GM12878 (cell line): Measurements from ENCODE around the gene GRK5. TPM values are rescaled to one million over a fixed set of nuclear protein-coding genes. Genes with fewer than 3 reads are reported as not detected.
A peak's percentile ranks its signal among the peaks of the same experiment; 100 is the strongest.

Experiments used
- BACH1 ChIP-seq: fragments of 450-650 bp; IDR thresholded peaks from 2 replicates; pipeline ENCODE4 v1.6.1; 2017; ENCODE audit warnings: mild to moderate bottlenecking, borderline replicate concordance
- BCL11A ChIP-seq: IDR thresholded peaks from 2 replicates; pipeline ENCODE4 v1.6.1; 2011; ENCODE audit warnings: low read depth, low read length
- BRCA1 ChIP-seq: IDR thresholded peaks from 2 replicates; pipeline ENCODE4 v1.6.1; 2011; ENCODE audit warnings: low read depth, low read length, improper control_type of control experiment
- CEBPZ ChIP-seq: fragments of 150-350 bp; IDR thresholded peaks from 2 replicates; pipeline ENCODE4 v1.6.1; 2016; ENCODE audit warnings: low read depth, low read length
- CHD2 ChIP-seq: IDR thresholded peaks from 2 replicates; pipeline ENCODE4 v1.6.1; 2011; ENCODE audit warnings: low read depth, low read length, improper control_type of control experiment, borderline replicate concordance
- DPF2 ChIP-seq: fragments of 450-650 bp; IDR thresholded peaks from 2 replicates; pipeline ENCODE4 v1.6.1; 2017; ENCODE audit warnings: mild to moderate bottlenecking
- EED ChIP-seq: sonication (generic); IDR thresholded peaks from 2 replicates; pipeline ENCODE4 v1.6.1; 2016; ENCODE audit warnings: antibody characterized with exemption, low read depth
- EZH2 ChIP-seq: IDR thresholded peaks from 2 replicates; pipeline ENCODE4 v1.6.1; 2012; ENCODE audit warnings: low read depth, mild to moderate bottlenecking, control low read depth, inconsistent platforms, low read length, borderline replicate concordance; ENCODE audit not compliant: control insufficient read depth
- FOS ChIP-seq: IDR thresholded peaks from 3 replicates; pipeline ENCODE4 v1.6.1; 2011; ENCODE audit warnings: borderline replicate concordance; ENCODE audit not compliant: insufficient read length; ENCODE audit errors: extremely low read depth
- IKZF2 ChIP-seq, 2 experiments: fragments of 450-650 bp; IDR thresholded peaks; 2 replicates each; pipeline ENCODE4 v1.6.1; 2017; ENCODE audit warnings: mild to moderate bottlenecking in 2 of 2, moderate library complexity in 2 of 2
- POLR2AphosphoS2 ChIP-seq: IDR thresholded peaks from 2 replicates; pipeline ENCODE4 v1.6.1; 2011; ENCODE audit warnings: low read depth, mild to moderate bottlenecking, low read length, improper control_type of control experiment, moderate library complexity
- PRDM15 ChIP-seq: fragments of 450-650 bp; formaldehyde crosslinking; IDR thresholded peaks from 2 replicates; pipeline ENCODE4 v1.4.0; 2020; ENCODE audit warnings: mild to moderate bottlenecking, moderate library complexity
- RCOR1 ChIP-seq: conservative IDR thresholded peaks from 2 replicates; pipeline ENCODE4 v1.6.1; 2012; ENCODE audit warnings: low read depth, low read length, improper control_type of control experiment
- RELA ChIP-seq: fragments of 450-650 bp; IDR thresholded peaks from 2 replicates; pipeline ENCODE4 v1.8.0; 2014; ENCODE audit warnings: borderline replicate concordance; ENCODE audit not compliant: partially characterized antibody
- RELB ChIP-seq: fragments of 450-650 bp; IDR thresholded peaks from 2 replicates; pipeline ENCODE4 v1.6.1; 2017; ENCODE audit warnings: low read depth, mild to moderate bottlenecking, moderate library complexity
- STAT3 ChIP-seq: IDR thresholded peaks from 2 replicates; pipeline ENCODE4 v1.6.1; 2011; ENCODE audit warnings: low read depth, low read length, improper control_type of control experiment
- WRNIP1 ChIP-seq: IDR thresholded peaks from 2 replicates; pipeline ENCODE4 v1.6.1; 2011; ENCODE audit warnings: low read depth, low read length, improper control_type of control experiment, borderline replicate concordance
- ZBED1 ChIP-seq: IDR thresholded peaks from 2 replicates; pipeline ENCODE4 v1.6.1; 2016; ENCODE audit warnings: borderline replicate concordance
- ZNF274 ChIP-seq: IDR thresholded peaks from one replicate; pipeline ENCODE4 v1.8.0; 2011; ENCODE audit not compliant: insufficient read length, insufficient read depth
- polyA plus RNA-seq, 11 experiments: library from polyadenylated mRNA; depleted of rRNA in 4 of 11; unstranded in 6 of 11; stranded (reverse) in 5 of 11; fragments of >200 nt; fragmentation: Nextera tagmentation in 4 of 11; fragmentation: Illumina TruSeq in 1 of 11; extraction: Ambion mirVana in 4 of 11; extraction: Trizol in 1 of 11; gene quantifications; 1 replicate in 1 of 11; 2 replicates in 10 of 11; pipeline versions ENCODE4 v1.2.1 to v1.2.3, GENCODE V29; 2011 to 2016; ENCODE audit warnings: inconsistent platforms in 2 of 11, missing spikeins in 2 of 11, low read depth in 1 of 11
- total RNA-seq, 4 experiments: library from RNA; depleted of rRNA in 3 of 4; stranded (reverse); fragments of >200 nt in 3 of 4; fragmentation: Illumina TruSeq in 1 of 4; extraction: Trizol in 1 of 4; gene quantifications; 2 replicates each; pipeline versions ENCODE4 v1.2.1 to v1.2.3, GENCODE V29; 2013 to 2021

GRK5 gene
- total and polyA plus RNA-seq, 10 of the 15 experiments (the other 5 are each of a cell fraction or from before 2014, with no cell fraction given) = 0.11 to 22.1 (median 10.0) TPM

- TF ChIP-seq WRNIP1 (no peak), BRCA1 (no peak), BCL11A (no peak), POLR2AphosphoS2 (0 out of 2 replicates have a peak, but pooled peaks have one; percentile 53), BACH1 (peak; percentile 36; the same call in 1 of the 2 replicates), ZNF274 (no peak), STAT3 (no peak), RELA (no peak), DPF2 (no peak), ZBED1 (no peak), RCOR1 (no peak), CEBPZ (no peak), EZH2 (no peak), EED (0 out of 2 replicates have a peak, but pooled peaks have one; percentile 30), FOS (no peak), IKZF2 (IDR thresholded peaks at IDR 0.05) (peak; percentile 41 to 52; a peak in 2 of 4 replicates), PRDM15 (no peak), CHD2 (peak; percentile 68; the same call in 1 of the 2 replicates), RELB (no peak)
Measured at GRCh38 chr10:119205894-119206602, 1.3 kb upstream of the GRK5 start (continued).
